ENCODE results near the gene MOB3A. TPM values are rescaled to one million over a fixed set of nuclear protein-coding genes. Genes with fewer than 3 reads are reported as not detected.
A peak's percentile ranks its signal among the peaks of the same experiment; 100 is the strongest.

MOB3A gene
- total and polyA plus RNA-seq, 2 experiments from 2014 or later, result 53.1 to 53.7 TPM

DNA sequence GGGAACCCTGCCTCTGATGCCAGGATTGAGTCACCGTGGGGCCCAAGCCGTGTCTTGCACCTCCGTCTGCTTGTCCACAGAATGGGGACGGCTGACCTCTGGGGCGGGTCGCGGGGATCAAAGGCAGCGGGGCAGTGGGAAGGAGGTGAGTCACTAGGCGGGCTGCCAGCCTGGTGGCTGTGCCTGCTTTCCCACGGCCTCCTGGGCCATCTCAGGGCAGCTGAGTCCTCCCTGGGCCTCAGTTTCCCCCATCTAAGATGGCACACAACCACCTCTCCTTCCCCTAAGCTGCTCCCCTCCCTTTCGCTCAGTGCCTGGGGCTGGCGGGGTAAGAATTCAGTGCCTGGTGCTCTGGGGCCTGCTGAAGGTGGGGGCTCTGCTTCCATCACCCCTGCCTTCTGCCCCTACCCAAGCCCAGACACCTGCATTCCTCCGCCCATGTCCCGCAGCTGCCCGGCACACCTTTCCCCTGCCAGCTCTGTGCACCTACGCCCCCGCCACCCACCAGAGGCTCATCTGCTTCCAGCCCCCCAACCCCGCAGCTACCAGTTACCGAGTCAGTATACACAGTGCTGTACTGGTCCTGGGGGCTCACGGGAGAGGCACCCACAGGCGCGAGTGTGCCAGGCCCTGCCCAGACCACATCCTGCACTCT, 48.5 kb downstream of the MOB3A start:
- Histone ChIP-seq H3K36me3 (ENCODE audit: low read depth) (peaks cover 14% of the 10 kb centered on the region; the same call in 1 of the 2 replicates), H3K4me1 (ENCODE audit: insufficient read depth) (peaks cover 18% of the 10 kb centered on the region; the same call in 1 of the 2 replicates), H3K79me2 (ENCODE audit: insufficient read depth) (peaks cover 59% of the 10 kb centered on the region), H3K4me2 (ENCODE audit: unreplicated experiment) (no peak overlapping the region), H3K9me3 (ENCODE audit: low read depth) (no peaks in the 10 kb centered on the region), H4K20me1 (ENCODE audit: insufficient read depth) (peaks cover 8% of the 10 kb centered on the region), H2AFZ (no peak overlapping the region), H3K27me3 (replicated peaks; ENCODE audit: insufficient read depth) (no peaks in the 10 kb centered on the region), H3F3A (ENCODE audit: insufficient read depth) (no peaks in the 10 kb centered on the region), H3K27ac (no peak overlapping the region), H3K9me2 (ENCODE audit: insufficient read depth) (no peaks in the 10 kb centered on the region), H3K4me3 (no peak overlapping the region), H3K9ac (no peak overlapping the region)
- DNase-seq, result peak; percentile 58
- TF ChIP-seq EZH2phosphoT487 (IDR thresholded peaks at IDR 0.05; ENCODE audit: insufficient read depth, low read depth), result no peak
- no peak for TF ChIP-seq EZH2 (IDR thresholded peaks at IDR 0.05; ENCODE audit: insufficient read depth, poor library complexity, severe bottlenecking)
- in situ Hi-C loops (cut with MboI), result no loop called here
- 75 to 84% methylated on average over 11 to 22 of the region's 22 CpGs for WGBS, 2 experiments (ENCODE audit: low coverage in 1 of 2, low lambda C conversion rate in 2 of 2, missing lambda C conversion rate in 2 of 2)

DNA sequence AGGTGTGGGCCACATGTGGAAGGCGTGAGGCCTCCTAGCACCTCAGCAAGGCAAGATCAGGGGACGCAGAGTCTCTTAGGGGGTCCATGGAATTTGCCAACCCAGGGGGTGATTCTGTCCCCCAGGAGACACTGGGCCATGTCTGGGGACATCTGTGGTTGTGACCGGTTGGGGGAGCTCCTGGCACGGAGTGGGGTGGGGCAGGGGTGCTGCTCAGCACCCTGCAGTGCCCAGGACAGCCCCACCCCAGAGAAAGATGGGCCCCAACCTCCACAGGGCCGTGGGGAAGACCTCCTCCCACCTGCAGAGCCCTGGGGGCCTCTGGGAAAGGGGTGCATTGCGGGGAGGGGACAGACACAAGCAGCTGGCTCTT, 49.1 kb downstream of the MOB3A start:
- Histone ChIP-seq H3K79me2 (ENCODE audit: insufficient read depth) (peaks cover 59% of the 10 kb centered on the region), H3F3A (ENCODE audit: insufficient read depth) (no peaks in the 10 kb centered on the region), H3K9me2 (ENCODE audit: insufficient read depth) (no peaks in the 10 kb centered on the region), H3K27ac (no peak overlapping the region), H3K4me1 (ENCODE audit: insufficient read depth) (peaks cover 18% of the 10 kb centered on the region; the same call in 1 of the 2 replicates), H3K9ac (no peak overlapping the region), H4K20me1 (ENCODE audit: insufficient read depth) (peaks cover 8% of the 10 kb centered on the region), H3K27me3 (replicated peaks; ENCODE audit: insufficient read depth) (no peaks in the 10 kb centered on the region), H3K4me2 (ENCODE audit: unreplicated experiment) (no peak overlapping the region), H3K4me3 (no peak overlapping the region), H2AFZ (no peak overlapping the region), H3K36me3 (ENCODE audit: low read depth) (peaks cover 17% of the 10 kb centered on the region; the same call in 1 of the 2 replicates), H3K9me3 (ENCODE audit: low read depth) (no peaks in the 10 kb centered on the region)
- in situ Hi-C loops (cut with MboI), result no loop called here
- no peak for DNase-seq
- WGBS, 2 experiments (ENCODE audit: low coverage in 1 of 2, low lambda C conversion rate in 2 of 2, missing lambda C conversion rate in 2 of 2), result 90 to 91% methylated on average over 5 to 6 of the region's 6 CpGs
- TF ChIP-seq EZH2 (IDR thresholded peaks at IDR 0.05; ENCODE audit: insufficient read depth, poor library complexity, severe bottlenecking) (no peak), EZH2phosphoT487 (IDR thresholded peaks at IDR 0.05; ENCODE audit: insufficient read depth, low read depth) (no peak)

DNA sequence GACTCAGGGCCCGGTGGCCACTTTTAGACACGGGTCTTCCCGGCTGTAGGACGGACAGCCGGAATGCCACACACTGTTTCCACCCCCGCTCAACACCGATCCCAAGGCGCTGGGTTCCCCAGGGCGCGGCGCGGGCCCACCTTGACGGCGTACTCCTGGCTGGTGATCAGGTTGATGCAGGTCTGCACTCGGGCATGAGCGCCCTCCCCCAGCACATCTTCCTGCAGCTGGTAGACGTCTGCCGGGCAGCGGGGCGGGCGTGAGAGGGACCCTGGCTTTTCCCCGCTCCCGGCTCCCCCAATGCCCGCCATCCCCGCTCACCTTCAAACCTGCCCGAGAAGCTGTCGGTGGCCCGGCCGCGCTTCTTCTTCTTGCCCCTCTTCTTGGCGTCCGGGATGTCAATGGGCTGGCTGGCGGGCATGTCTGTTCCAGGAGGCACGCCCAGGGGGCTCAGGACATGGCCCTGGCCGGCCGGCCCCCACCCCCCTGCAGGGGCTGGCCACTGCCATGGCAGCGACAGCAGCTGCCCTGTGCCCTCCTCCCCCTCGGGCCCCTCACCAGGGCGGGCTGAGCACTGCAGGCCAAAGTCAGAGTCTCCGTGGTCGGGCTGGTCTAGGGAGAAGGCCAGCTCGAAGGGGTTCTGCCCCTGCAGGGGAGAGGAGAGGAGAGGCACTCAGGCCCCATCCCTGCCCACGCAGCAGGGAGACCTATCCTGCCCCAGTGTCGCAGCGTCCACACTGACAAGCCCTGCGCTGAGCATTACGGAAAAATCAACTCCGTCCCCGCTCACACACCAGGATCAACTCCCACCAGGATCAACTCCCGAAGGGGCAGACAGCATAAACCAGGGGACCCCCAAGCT, 49.8 kb downstream of the MOB3A start:
- H3K4me1 ChIP-seq (ENCODE audit: insufficient read depth), result peaks cover 18% of the 10 kb centered on the region; the same call in 1 of the 2 replicates
- in situ Hi-C loops (cut with MboI), result no loop called here
- H3K79me2 ChIP-seq (ENCODE audit: insufficient read depth), result peaks cover 59% of the 10 kb centered on the region
- H3F3A ChIP-seq (ENCODE audit: insufficient read depth), result no peaks in the 10 kb centered on the region
- TF ChIP-seq EZH2 (IDR thresholded peaks at IDR 0.05; ENCODE audit: insufficient read depth, poor library complexity, severe bottlenecking), result no peak
- TF ChIP-seq EZH2phosphoT487 (IDR thresholded peaks at IDR 0.05; ENCODE audit: insufficient read depth, low read depth), result no peak
- no peaks in the 10 kb centered on the region for H3K9me2 ChIP-seq (ENCODE audit: insufficient read depth)
- peaks cover 17% of the 10 kb centered on the region; the same call in 1 of the 2 replicates for H3K36me3 ChIP-seq (ENCODE audit: low read depth)
- H3K9ac ChIP-seq, result no peak overlapping the region
- DNase-seq, result no peak
- no peak overlapping the region for H2AFZ ChIP-seq
- no peak overlapping the region for H3K27ac ChIP-seq
- WGBS, 2 experiments (ENCODE audit: low coverage in 1 of 2, low lambda C conversion rate in 2 of 2, missing lambda C conversion rate in 2 of 2), result 93 to 95% methylated on average over 36 to 46 of the region's 50 CpGs
- H3K9me3 ChIP-seq (ENCODE audit: low read depth), result no peaks in the 10 kb centered on the region
- H3K4me2 ChIP-seq (ENCODE audit: unreplicated experiment), result no peak overlapping the region
- H4K20me1 ChIP-seq (ENCODE audit: insufficient read depth), result peaks cover 8% of the 10 kb centered on the region
- no peak overlapping the region for H3K4me3 ChIP-seq
- H3K27me3 ChIP-seq (replicated peaks; ENCODE audit: insufficient read depth), result no peaks in the 10 kb centered on the region

DNA sequence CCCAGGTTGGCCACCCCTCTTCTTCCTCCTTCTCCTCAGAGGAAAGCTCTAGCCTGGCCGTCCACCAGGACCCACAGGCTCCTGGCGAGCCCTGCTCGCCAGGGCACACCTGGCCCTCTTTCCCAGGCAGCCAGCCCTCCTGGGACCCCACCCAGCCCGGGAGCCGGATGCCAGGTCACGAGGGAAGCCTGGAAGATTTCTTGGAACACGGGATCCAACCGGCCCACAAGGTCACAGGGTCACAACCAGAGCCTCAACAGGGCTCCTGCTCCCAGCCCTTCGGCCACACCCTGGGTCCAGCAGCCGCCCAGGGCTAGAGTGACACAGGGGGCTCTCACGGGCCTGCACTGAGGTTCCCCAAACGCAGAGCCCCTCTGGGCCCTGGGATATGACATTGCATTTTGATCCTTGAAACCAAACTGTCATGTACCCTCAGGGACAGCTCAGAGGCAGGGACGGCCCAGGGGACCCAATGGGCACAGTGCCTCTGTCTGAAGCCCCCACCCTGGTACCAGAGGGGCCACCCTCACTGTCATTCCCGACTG, 50.6 kb downstream of the MOB3A start:
- Histone ChIP-seq H3K9me3 (ENCODE audit: low read depth) (no peaks in the 10 kb centered on the region), H3K36me3 (ENCODE audit: low read depth) (peaks cover 17% of the 10 kb centered on the region; the same call in 1 of the 2 replicates), H3K27me3 (replicated peaks; ENCODE audit: insufficient read depth) (no peaks in the 10 kb centered on the region), H2AFZ (no peak overlapping the region), H3K4me1 (ENCODE audit: insufficient read depth) (peaks cover 18% of the 10 kb centered on the region; the same call in 1 of the 2 replicates), H3K4me3 (no peak overlapping the region), H3K4me2 (ENCODE audit: unreplicated experiment) (no peak overlapping the region), H4K20me1 (ENCODE audit: insufficient read depth) (peaks cover 8% of the 10 kb centered on the region), H3K79me2 (ENCODE audit: insufficient read depth) (peaks cover 57% of the 10 kb centered on the region), H3F3A (ENCODE audit: insufficient read depth) (no peaks in the 10 kb centered on the region), H3K9ac (no peak overlapping the region), H3K9me2 (ENCODE audit: insufficient read depth) (no peaks in the 10 kb centered on the region), H3K27ac (no peak overlapping the region)
- DNase-seq, result no peak
- WGBS, 2 experiments (ENCODE audit: low coverage in 1 of 2, low lambda C conversion rate in 2 of 2, missing lambda C conversion rate in 2 of 2), result 71 to 73% methylated on average over 14 of the region's 14 CpGs
- TF ChIP-seq EZH2phosphoT487 (IDR thresholded peaks at IDR 0.05; ENCODE audit: insufficient read depth, low read depth) (no peak), EZH2 (IDR thresholded peaks at IDR 0.05; ENCODE audit: insufficient read depth, poor library complexity, severe bottlenecking) (no peak)
- in situ Hi-C loops (cut with MboI), result no loop called here
